ENCODE data around the gene TGFBI. TPM values are rescaled to one million over a fixed set of nuclear protein-coding genes. Genes with fewer than 3 reads are reported as not detected.

Gene TGFBI
- total and polyA plus RNA-seq, 9 of the 15 experiments (the other 6 are each of a cell fraction or from before 2014, with no cell fraction given), result 0.05 to 0.62 (median 0.08) TPM; not detected in 6

DNA sequence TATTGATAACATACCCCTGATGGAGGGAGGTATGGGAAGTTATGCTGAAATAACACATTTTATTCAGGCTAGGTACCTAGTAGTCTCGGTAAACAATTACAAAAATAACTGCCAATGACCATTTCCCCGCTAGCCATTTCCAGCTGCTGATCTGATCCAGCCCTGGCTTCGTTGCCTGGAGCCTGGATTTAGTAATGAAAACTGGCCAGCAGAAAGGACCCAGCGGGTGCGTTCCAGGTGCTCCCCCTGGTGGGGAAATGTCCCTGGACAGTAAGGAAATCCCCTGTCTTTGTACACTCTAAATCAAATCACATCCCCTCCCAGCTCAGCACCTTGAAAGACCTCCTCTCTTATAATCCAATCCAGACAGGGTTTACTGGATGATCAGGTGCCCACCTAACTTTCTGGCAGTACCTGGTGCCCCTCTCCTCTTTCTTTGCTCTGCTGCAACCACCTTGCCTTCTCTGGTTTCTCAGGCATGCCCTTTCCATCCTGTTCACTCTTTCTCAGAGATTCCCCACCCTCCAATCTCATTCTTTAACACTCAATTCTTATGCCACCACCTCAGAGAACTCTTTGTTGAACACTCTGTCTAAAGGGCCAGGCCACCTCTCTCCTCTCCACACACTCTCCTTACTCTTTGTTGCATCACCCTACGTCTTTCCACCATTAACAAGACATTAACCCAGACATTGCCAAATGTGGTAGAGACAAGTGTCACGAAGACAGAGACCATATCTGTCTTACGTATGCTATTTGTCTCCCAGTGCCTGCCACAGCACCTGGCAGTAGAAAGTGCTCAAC lies 53.8 kb downstream of the TGFBI start (continued):
- TF ChIP-seq, protein P1, sequence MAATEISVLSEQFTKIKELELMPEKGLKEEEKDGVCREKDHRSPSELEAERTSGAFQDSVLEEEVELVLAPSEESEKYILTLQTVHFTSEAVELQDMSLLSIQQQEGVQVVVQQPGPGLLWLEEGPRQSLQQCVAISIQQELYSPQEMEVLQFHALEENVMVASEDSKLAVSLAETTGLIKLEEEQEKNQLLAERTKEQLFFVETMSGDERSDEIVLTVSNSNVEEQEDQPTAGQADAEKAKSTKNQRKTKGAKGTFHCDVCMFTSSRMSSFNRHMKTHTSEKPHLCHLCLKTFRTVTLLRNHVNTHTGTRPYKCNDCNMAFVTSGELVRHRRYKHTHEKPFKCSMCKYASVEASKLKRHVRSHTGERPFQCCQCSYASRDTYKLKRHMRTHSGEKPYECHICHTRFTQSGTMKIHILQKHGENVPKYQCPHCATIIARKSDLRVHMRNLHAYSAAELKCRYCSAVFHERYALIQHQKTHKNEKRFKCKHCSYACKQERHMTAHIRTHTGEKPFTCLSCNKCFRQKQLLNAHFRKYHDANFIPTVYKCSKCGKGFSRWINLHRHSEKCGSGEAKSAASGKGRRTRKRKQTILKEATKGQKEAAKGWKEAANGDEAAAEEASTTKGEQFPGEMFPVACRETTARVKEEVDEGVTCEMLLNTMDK (IDR thresholded peaks at IDR 0.05; ENCODE audit: borderline replicate concordance, insufficient read depth, low read depth, low read length, poor library complexity, severe bottlenecking), result peak; percentile 58
- TF ChIP-seq THAP12 (CRISPR knock-in tag; IDR thresholded peaks at IDR 0.05) (no peak), L3MBTL2 (IDR thresholded peaks at IDR 0.05) (peak; percentile 75), EP400 (IDR thresholded peaks at IDR 0.05) (peak; percentile 66), ATF3 (IDR thresholded peaks at IDR 0.05) (peak; percentile 92), ATF3 (CRISPR knock-in tag; conservative IDR thresholded peaks at IDR 0.05) (no peak), ZBED1 (IDR thresholded peaks at IDR 0.05) (no peak), NFE2 (IDR thresholded peaks at IDR 0.05; ENCODE audit: low read depth) (no peak), ZNF212 (CRISPR knock-in tag; IDR thresholded peaks at IDR 0.05) (no peak), ASH1L (IDR thresholded peaks at IDR 0.05; ENCODE audit: borderline replicate concordance, low read depth, partially characterized antibody) (no peak), HNRNPL (IDR thresholded peaks at IDR 0.05; ENCODE audit: low read depth, low read length) (no peak), ZBTB1 (CRISPR knock-in tag; IDR thresholded peaks at IDR 0.05; ENCODE audit: borderline replicate concordance, low read depth) (no peak), SMAD3 (CRISPR knock-in tag; conservative IDR thresholded peaks at IDR 0.05) (no peak), PPARD (CRISPR knock-in tag; IDR thresholded peaks at IDR 0.05) (no peak)
- TF ChIP-seq, protein P2, sequence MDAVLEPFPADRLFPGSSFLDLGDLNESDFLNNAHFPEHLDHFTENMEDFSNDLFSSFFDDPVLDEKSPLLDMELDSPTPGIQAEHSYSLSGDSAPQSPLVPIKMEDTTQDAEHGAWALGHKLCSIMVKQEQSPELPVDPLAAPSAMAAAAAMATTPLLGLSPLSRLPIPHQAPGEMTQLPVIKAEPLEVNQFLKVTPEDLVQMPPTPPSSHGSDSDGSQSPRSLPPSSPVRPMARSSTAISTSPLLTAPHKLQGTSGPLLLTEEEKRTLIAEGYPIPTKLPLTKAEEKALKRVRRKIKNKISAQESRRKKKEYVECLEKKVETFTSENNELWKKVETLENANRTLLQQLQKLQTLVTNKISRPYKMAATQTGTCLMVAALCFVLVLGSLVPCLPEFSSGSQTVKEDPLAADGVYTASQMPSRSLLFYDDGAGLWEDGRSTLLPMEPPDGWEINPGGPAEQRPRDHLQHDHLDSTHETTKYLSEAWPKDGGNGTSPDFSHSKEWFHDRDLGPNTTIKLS (IDR thresholded peaks at IDR 0.05; ENCODE audit: borderline replicate concordance, low read depth), result no peak
- TF ChIP-seq, protein P3, sequence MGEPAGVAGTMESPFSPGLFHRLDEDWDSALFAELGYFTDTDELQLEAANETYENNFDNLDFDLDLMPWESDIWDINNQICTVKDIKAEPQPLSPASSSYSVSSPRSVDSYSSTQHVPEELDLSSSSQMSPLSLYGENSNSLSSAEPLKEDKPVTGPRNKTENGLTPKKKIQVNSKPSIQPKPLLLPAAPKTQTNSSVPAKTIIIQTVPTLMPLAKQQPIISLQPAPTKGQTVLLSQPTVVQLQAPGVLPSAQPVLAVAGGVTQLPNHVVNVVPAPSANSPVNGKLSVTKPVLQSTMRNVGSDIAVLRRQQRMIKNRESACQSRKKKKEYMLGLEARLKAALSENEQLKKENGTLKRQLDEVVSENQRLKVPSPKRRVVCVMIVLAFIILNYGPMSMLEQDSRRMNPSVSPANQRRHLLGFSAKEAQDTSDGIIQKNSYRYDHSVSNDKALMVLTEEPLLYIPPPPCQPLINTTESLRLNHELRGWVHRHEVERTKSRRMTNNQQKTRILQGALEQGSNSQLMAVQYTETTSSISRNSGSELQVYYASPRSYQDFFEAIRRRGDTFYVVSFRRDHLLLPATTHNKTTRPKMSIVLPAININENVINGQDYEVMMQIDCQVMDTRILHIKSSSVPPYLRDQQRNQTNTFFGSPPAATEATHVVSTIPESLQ (CRISPR knock-in tag; IDR thresholded peaks at IDR 0.05), result no peak
